K562 (cell line): Measurements from ENCODE around the gene EYA3. TPM values are rescaled to one million over a fixed set of nuclear protein-coding genes. Genes with fewer than 3 reads are reported as not detected.

Experiments
- ATAC-seq: fragments of 200-7000 bp; cut with Tn5 transposase; 3 replicates; pipeline ENCODE4 v1.9.1; 2020; ENCODE audit warnings: moderate library complexity
- BruUV-seq: library from RNA; stranded (reverse); fragments of 400-500 nt; replicated peaks from 2 replicates; lab custom pipeline; 2021; lab: Mats Ljungman, UMichigan
- CTCF ChIA-PET: fragments of 300-600 bp; formaldehyde crosslinking; extraction: SDS; loops from one replicate; lab custom pipeline; 2021; ENCODE audit warnings: low intra/inter-chr PET ratio; lab: Yijun Ruan, JAX
- POLR2A ChIA-PET: fragments of 300-600, 350-650 bp; sonication (Branson Sonifier 250); formaldehyde crosslinking; extraction: SDS; loops from one replicate; lab custom pipeline; 2021; ENCODE audit warnings: antibody characterized with exemption, inconsistent platforms; lab: Yijun Ruan, JAX
- DNase-seq, 4 experiments: peaks; one replicate each; pipeline versions ENCODE4 v3.0.0 to v3.0.0-alpha.2; 2011 to 2018; ENCODE audit warnings: low spot score in 3 of 4, mixed read lengths in 3 of 4; ENCODE audit errors: extremely low read depth in 1 of 4
- FAIRE-seq: peaks from 2 replicates; lab custom pipeline; 2011; peaks lifted over from hg19 to GRCh38; lab: Jason Lieb, UNC
- H2AFZ ChIP-seq: 2 replicates; pipeline ENCODE4 v1.6.0; 2011; ENCODE audit warnings: low read depth, low read length, control low read depth, inconsistent platforms
- H3K27ac ChIP-seq: fragments of 200-600 bp; 3 replicates; pipeline ENCODE4 v1.8.0; 2011; ENCODE audit warnings: low read depth, mild to moderate bottlenecking, control low read depth, inconsistent platforms, low read length, moderate library complexity, mixed read lengths; ENCODE audit errors: extremely low read depth
- H3K27me3 ChIP-seq, 2 experiments: fragments of 300-600 bp in 1 of 2; 2 replicates in 1 of 2; 3 replicates in 1 of 2; pipeline versions ENCODE4 v1.6.0 to v1.8.0; 2011; ENCODE audit warnings: inconsistent platforms in 2 of 2, low read length in 2 of 2, mild to moderate bottlenecking in 1 of 2, mixed read lengths in 1 of 2, moderate library complexity in 1 of 2; ENCODE audit not compliant: control insufficient read depth in 2 of 2, insufficient read depth in 2 of 2
- H3K36me3 ChIP-seq: fragments of 300-600 bp; 3 replicates; pipeline ENCODE4 v1.8.0; 2011; ENCODE audit warnings: mild to moderate bottlenecking, low read length, inconsistent platforms; ENCODE audit not compliant: control insufficient read depth, insufficient read depth
- H3K4me1 ChIP-seq, 2 experiments: fragments of 200-600 bp in 1 of 2; replicated peaks in 1 of 2; 2 replicates in 1 of 2; 3 replicates in 1 of 2; pipeline versions ENCODE4 v1.5.1 to v1.8.0; 2011; ENCODE audit warnings: inconsistent platforms in 2 of 2, low read length in 2 of 2, mild to moderate bottlenecking in 1 of 2, mixed read lengths in 1 of 2, moderate library complexity in 1 of 2; ENCODE audit not compliant: control insufficient read depth in 2 of 2, insufficient read depth in 2 of 2
- H3K4me2 ChIP-seq: 2 replicates; pipeline ENCODE4 v1.6.1; 2011; ENCODE audit warnings: low read length, control low read depth, inconsistent platforms, mixed read lengths; ENCODE audit not compliant: insufficient read depth
- H3K4me3 ChIP-seq: fragments of 200-600 bp; sonication (generic), shearing (Covaris generic); 2 replicates; pipeline ENCODE4 v1.5.1; 2016; ENCODE audit warnings: control low read depth, inconsistent platforms
- H3K79me2 ChIP-seq: fragments of 200-600 bp; 3 replicates; pipeline ENCODE4 v1.8.0; 2011; ENCODE audit warnings: low read length, inconsistent platforms; ENCODE audit not compliant: control insufficient read depth, insufficient read depth
- H3K9ac ChIP-seq, 2 experiments: 2 replicates each; pipeline versions ENCODE4 v1.6.0 to v1.6.1; 2011; ENCODE audit warnings: low read depth in 2 of 2, low read length in 2 of 2, control low read depth in 1 of 2, inconsistent platforms in 1 of 2, mild to moderate bottlenecking in 1 of 2, mixed read lengths in 1 of 2; ENCODE audit not compliant: insufficient read depth in 1 of 2
- H3K9me1 ChIP-seq: one replicate; pipeline ENCODE4 v1.6.0; 2011; ENCODE audit warnings: inconsistent platforms, mild to moderate bottlenecking, low read length, moderate library complexity; ENCODE audit not compliant: control insufficient read depth, insufficient read depth
- H3K9me3 ChIP-seq: replicated peaks from 2 replicates; pipeline ENCODE4 v1.5.1; 2011; ENCODE audit warnings: low read depth, low read length, inconsistent platforms; ENCODE audit not compliant: control insufficient read depth, insufficient read depth
- H4K20me1 ChIP-seq: replicated peaks from 2 replicates; pipeline ENCODE4 v1.6.1; 2011; ENCODE audit warnings: low read length, inconsistent platforms, mixed read lengths; ENCODE audit not compliant: control insufficient read depth, insufficient read depth
- ARID4B ChIP-seq: sonication (generic); formaldehyde crosslinking; IDR thresholded peaks from 2 replicates; pipeline ENCODE4 v1.8.0; 2022; ENCODE audit warnings: mild to moderate bottlenecking, missing genetic modification reagents
- CEBPB ChIP-seq: fragments of 450-650 bp; IDR thresholded peaks from 2 replicates; pipeline ENCODE4 v1.6.1; 2016; ENCODE audit warnings: missing genetic modification characterization, missing compliant biosample characterization
- EP300 ChIP-seq: IDR thresholded peaks from 2 replicates; pipeline ENCODE4 v1.6.1; 2012; ENCODE audit warnings: low read length, improper control_type of control experiment
- FIP1L1 ChIP-seq: fragments of 200-400 bp; formaldehyde crosslinking; IDR thresholded peaks from 2 replicates; pipeline ENCODE4 v1.6.1; 2018; ENCODE audit warnings: mild to moderate bottlenecking, low read depth, low read length; ENCODE audit not compliant: poor library complexity, severe bottlenecking
- FOXK1 ChIP-seq: sonication (generic); formaldehyde crosslinking; IDR thresholded peaks from 2 replicates; pipeline ENCODE4 v1.8.0; 2022; ENCODE audit warnings: missing genetic modification reagents, mild to moderate bottlenecking, borderline replicate concordance
- KLF6 ChIP-seq: fragments of 250-450 bp; sonication (Bioruptor Pico); IDR thresholded peaks from 2 replicates; pipeline ENCODE4 v1.4.0; 2020; ENCODE audit warnings: mild to moderate bottlenecking, moderate library complexity, borderline replicate concordance
- POLR2AphosphoS2 ChIP-seq: IDR thresholded peaks from 2 replicates; pipeline ENCODE4 v1.6.1; 2012; ENCODE audit warnings: low read length, improper control_type of control experiment
- RBM17 ChIP-seq: fragments of 200-400 bp; formaldehyde crosslinking; IDR thresholded peaks from 2 replicates; pipeline ENCODE4 v1.6.1; 2017; ENCODE audit warnings: low read depth, mild to moderate bottlenecking, low read length, borderline replicate concordance
- SAP30 ChIP-seq: fragments of 200-600 bp; sonication (generic); IDR thresholded peaks from 2 replicates; pipeline ENCODE4 v1.6.1; 2012; ENCODE audit warnings: borderline replicate concordance, low read depth, mild to moderate bottlenecking, moderate library complexity, low read length, control low read depth, inconsistent platforms; ENCODE audit not compliant: insufficient read depth, poor library complexity, severe bottlenecking
- SRSF9 ChIP-seq: fragments of 200-400 bp; formaldehyde crosslinking; IDR thresholded peaks from 2 replicates; pipeline ENCODE4 v1.6.1; 2017; ENCODE audit warnings: low read depth, low read length, borderline replicate concordance
- TRIM25 ChIP-seq: fragments of 450-650 bp; IDR thresholded peaks from 2 replicates; pipeline ENCODE4 v1.7.0; 2016; ENCODE audit warnings: borderline replicate concordance
- YY1 ChIP-seq, 3 experiments: IDR thresholded peaks; 2 replicates each; pipeline ENCODE4 v1.6.1; 2011; ENCODE audit warnings: low read length in 2 of 3, mild to moderate bottlenecking in 2 of 3, moderate library complexity in 2 of 3, borderline replicate concordance in 1 of 3, control low read depth in 1 of 3, low read depth in 1 of 3; ENCODE audit not compliant: insufficient read depth in 3 of 3, insufficient replicate concordance in 2 of 3, control insufficient read depth in 1 of 3, insufficient read length in 1 of 3; ENCODE audit errors: extremely low read depth in 1 of 3
- ZNF584 ChIP-seq: fragments of 200-800 bp; sonication (Bioruptor generic); IDR thresholded peaks from 2 replicates; pipeline ENCODE4 v1.6.1; 2016; ENCODE audit warnings: low read depth, mild to moderate bottlenecking, missing genetic modification characterization, missing compliant biosample characterization
- WGBS: fragments of 100-300 bp; shearing (Covaris generic); methylation state at CpG from one replicate; pipeline ENCODE4 v1.1.6; 2016; ENCODE audit warnings: low coverage, mixed read lengths; ENCODE audit not compliant: insufficient coverage; ENCODE audit errors: missing lambda C conversion rate; 5-methylcytosine and 5-hydroxymethylcytosine counted together
- in situ Hi-C: fragments of 300-500 bp; cut with MboI; formaldehyde crosslinking; loops from 4 replicates; pipeline ENCODE4 v1.15.0; 2018; ENCODE audit warnings: inconsistent platforms, mixed read lengths
- intact Hi-C: fragments of 100-400 bp; cut with micrococcal nuclease; formaldehyde crosslinking; loops from 2 replicates; pipeline ENCODE4 v1.14.2; 2022
- polyA plus RNA-seq, 8 experiments: library from polyadenylated mRNA; depleted of rRNA in 4 of 8; stranded (reverse) in 5 of 8; unstranded in 3 of 8; fragments of >200 nt; fragmentation: Nextera tagmentation in 2 of 8; fragmentation: Illumina TruSeq in 1 of 8; extraction: Ambion mirVana in 2 of 8; extraction: Trizol in 1 of 8; gene quantifications; 2 replicates each; pipeline versions ENCODE4 v1.2.1 to v1.2.3, GENCODE V29; 2011 to 2014; ENCODE audit warnings: inconsistent platforms in 1 of 8, missing spikeins in 1 of 8
- total RNA-seq, 7 experiments: library from RNA; depleted of rRNA in 6 of 7; stranded (reverse); fragments of >200 nt in 6 of 7; fragmentation: Illumina TruSeq in 2 of 7; extraction: Trizol in 2 of 7; gene quantifications; 2 replicates each; pipeline versions ENCODE4 v1.2.1 to v1.2.3, GENCODE V29; 2011 to 2021; ENCODE audit warnings: low replicate concordance in 1 of 7
- TF ChIP-seq, protein P1 (sequence below): conservative IDR thresholded peaks from 2 replicates; pipeline ENCODE4 v1.6.1; 2011; ENCODE audit warnings: low read depth, mild to moderate bottlenecking, low read length; ENCODE audit not compliant: control insufficient read depth

EYA3 gene
- total and polyA plus RNA-seq, 9 of the 15 experiments (the other 6 are each of a cell fraction or from before 2014, with no cell fraction given), result 21.7 to 64.0 (median 43.6) TPM

- ChIA-PET CTCF (no interaction called here), POLR2A (no interaction called here)
- Histone ChIP-seq H3K9ac (no peak overlapping the region), H3K27me3 (no peaks in the 10 kb centered on the region), H3K4me3 (no peak overlapping the region), H3K79me2 (no peaks in the 10 kb centered on the region), H3K9me3 (no peaks in the 10 kb centered on the region), H3K9me1 (no peaks in the 10 kb centered on the region), H3K27ac (no peak overlapping the region), H4K20me1 (no peaks in the 10 kb centered on the region), H3K4me2 (no peak overlapping the region), H3K36me3 (peaks cover 60% of the 10 kb centered on the region), H3K4me1 (no peaks in the 10 kb centered on the region), H2AFZ (no peak overlapping the region)
- intact Hi-C loops, result loop anchor here (5.0 kb wide), 1 partner anchor 52 kb away; the partner anchor contains the start of gene EYA3
- 87% methylated on average over 4 of the region's 4 CpGs for WGBS
- BruUV-seq, result no TSS peak
- FAIRE-seq (no peak), ATAC-seq (no peak), DNase-seq (no peak)
- in situ Hi-C loops, result no loop called here
- TF ChIP-seq ARID4B (CRISPR knock-in tag), result no peak
- no peak for TF ChIP-seq SAP30
- TF ChIP-seq, protein P1, sequence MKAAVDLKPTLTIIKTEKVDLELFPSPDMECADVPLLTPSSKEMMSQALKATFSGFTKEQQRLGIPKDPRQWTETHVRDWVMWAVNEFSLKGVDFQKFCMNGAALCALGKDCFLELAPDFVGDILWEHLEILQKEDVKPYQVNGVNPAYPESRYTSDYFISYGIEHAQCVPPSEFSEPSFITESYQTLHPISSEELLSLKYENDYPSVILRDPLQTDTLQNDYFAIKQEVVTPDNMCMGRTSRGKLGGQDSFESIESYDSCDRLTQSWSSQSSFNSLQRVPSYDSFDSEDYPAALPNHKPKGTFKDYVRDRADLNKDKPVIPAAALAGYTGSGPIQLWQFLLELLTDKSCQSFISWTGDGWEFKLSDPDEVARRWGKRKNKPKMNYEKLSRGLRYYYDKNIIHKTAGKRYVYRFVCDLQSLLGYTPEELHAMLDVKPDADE, result no peak
- no peak for TF ChIP-seq SRSF9
- no peak for TF ChIP-seq TRIM25
- no peak for TF ChIP-seq POLR2AphosphoS2
- TF ChIP-seq KLF6, result no peak
- no peak for TF ChIP-seq FIP1L1
- TF ChIP-seq YY1 (IDR thresholded peaks at IDR 0.05; ENCODE audit: borderline replicate concordance in 1 of 3, control insufficient read depth in 1 of 3, extremely low read depth in 1 of 3, insufficient read depth in 3 of 3, insufficient read length in 1 of 3, insufficient replicate concordance in 2 of 3, low read depth in 1 of 3, low read length in 2 of 3), result no peak
- no peak for TF ChIP-seq EP300
- TF ChIP-seq ZNF584 (CRISPR knock-in tag), result no peak
- no peak for TF ChIP-seq CEBPB (tag)
- TF ChIP-seq FOXK1 (CRISPR knock-in tag), result no peak
- no peak for TF ChIP-seq RBM17
Measured at GRCh38 chr1:28035420-28035819, 53.0 kb downstream of the EYA3 start.
